ENCODE results near the gene DNM3.
"Not testable (repeated sequence)": the region's sequence is repeated elsewhere in the genome, so short reads cannot be mapped to it uniquely, and the experiment has no call there.

DNM3 gene

GRCh38 chr1:172345077-172345476 lies 503.8 kb downstream of the DNM3 start:
- no peak for DNase-seq

GRCh38 chr1:172347416-172347815 lies 506.1 kb downstream of the DNM3 start:
- no peak for DNase-seq

- no peak for DNase-seq
Measured at GRCh38 chr1:172350856-172351255, 509.6 kb downstream of the DNM3 start.

- DNase-seq: no peak
Measured at GRCh38 chr1:172351346-172351745, 510.0 kb downstream of the DNM3 start.

GRCh38 chr1:172351754-172352161 lies 510.5 kb downstream of the DNM3 start:
- DNase-seq: no peak

GRCh38 chr1:172352435-172352834 lies 511.1 kb downstream of the DNM3 start:
- DNase-seq: no peak

- no peak for DNase-seq
Measured at GRCh38 chr1:172354291-172355274, 513.3 kb downstream of the DNM3 start.

GRCh38 chr1:172356620-172357019 lies 515.3 kb downstream of the DNM3 start:
- no peak for DNase-seq

DNA sequence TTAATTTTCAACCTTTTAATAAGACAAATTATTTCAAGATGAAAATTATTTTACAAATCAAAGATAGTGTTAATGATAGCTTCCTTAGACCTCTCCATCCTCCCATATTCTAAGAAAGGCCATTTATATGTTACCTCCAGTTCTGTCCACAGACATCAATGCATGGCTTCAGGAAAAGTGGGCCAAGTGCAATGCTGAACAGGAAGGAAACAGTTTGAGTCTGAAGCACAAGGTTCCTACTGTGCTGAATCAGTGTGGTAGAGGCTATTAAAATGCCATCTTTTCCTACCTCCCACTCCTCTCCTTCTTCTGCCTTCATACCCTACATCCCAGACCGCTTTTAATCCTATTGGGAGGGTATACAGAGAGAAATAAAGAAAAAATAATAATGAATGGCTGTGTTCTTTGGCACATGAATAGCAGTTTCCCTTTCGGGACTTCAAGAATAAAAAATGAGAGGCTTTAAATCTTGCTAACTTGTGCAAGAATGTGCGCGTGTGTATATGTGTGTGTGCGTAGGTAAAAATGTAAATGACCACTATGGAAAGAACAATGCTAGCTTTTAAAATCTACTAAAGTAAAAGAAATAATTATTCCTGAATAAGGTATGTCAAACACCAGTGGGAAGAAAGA lies 516.6 kb downstream of the DNM3 start:
- no peak for DNase-seq

DNA sequence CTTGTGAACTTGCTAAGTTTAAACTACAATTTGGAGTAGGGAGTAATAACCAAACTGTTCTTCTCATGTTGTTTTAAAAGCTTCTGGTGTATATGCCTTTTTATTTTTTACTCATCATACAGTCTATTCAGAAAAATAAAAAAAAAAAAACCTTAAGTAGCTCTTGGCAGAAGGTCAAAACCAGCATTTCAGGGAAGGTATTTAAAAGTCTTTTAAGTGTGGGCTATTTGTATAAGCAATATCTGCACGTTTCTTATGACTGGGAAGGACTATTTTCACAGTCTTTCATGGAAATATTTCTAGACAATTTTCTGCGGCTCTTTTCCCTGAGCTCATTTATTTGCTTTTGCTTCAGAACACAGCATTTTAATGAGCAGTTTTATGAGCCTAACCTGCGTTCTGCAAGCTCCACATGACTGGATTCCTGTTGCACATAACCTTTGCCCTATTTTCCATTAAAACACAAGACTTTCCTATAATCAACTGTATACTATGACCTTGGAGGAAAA lies 518.2 kb downstream of the DNM3 start:
- no peak for DNase-seq

DNA sequence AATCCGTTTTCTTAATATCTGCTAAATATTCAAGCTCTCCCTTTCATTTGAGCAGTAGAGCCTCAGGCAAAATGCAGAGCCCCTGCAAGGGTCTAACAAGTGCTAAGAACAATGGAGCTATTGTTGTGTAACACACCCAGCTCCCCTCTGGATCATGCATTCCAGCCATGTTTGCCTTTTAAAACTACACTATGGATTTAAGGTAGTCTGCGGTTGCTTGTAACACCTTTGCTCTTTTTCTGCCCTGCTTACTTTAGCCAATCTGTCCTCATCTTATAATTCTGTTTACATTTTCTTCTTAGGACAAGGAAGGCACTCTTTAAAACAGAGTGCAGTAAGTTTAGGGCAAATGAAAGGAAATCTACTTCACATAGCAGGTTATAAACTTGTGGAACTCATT lies 519.2 kb downstream of the DNM3 start:
- DNase-seq: no peak

DNA sequence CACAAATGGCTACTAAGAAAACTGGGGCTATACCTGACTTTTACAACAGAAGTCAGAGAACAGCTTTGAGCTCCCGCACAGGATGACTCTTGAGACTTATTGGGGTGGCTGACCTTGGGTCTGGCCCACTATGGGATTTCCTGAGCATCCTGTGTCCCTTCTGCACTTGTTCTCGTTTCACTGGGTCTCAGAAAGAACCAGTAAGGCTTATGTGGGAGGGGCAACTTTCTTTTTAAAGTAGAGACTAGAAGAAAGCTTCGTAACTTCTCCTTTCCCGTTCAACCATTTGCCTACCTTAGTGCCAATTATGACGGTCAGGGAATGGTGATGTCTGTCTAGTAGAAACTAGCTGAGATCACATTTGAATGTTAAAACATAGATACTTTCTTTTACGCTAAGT lies 519.7 kb downstream of the DNM3 start:
- no peak for DNase-seq

- DNase-seq: no peak
Measured at GRCh38 chr1:172363852-172364251, 522.6 kb downstream of the DNM3 start.

- not testable (repeated sequence) for DNase-seq
Measured at GRCh38 chr1:172371646-172372045, 530.3 kb downstream of the DNM3 start.

GRCh38 chr1:172373864-172374263 lies 532.6 kb downstream of the DNM3 start:
- DNase-seq: no peak

DNA sequence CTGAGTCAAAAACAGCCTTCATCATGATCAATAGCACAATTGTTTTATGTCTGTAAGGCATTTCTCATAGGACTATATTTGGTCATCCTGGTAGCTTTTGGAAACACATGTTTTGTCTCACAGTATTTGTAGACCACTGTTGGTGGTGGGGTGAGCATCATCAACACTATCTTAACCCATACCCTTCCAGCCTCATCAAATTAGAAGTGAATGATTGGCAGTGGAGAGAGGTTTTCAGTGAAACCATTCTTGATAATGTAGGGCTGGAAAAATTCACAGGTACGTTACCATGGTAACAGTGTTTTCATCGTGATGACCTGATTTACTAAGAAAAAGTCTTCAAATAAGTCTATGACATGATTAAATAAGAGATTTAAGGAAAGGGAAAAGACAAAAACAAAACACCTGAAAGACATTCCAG lies 533.9 kb downstream of the DNM3 start:
- no peak for DNase-seq

GRCh38 chr1:172376431-172376830 lies 535.1 kb downstream of the DNM3 start:
- DNase-seq: no peak

GRCh38 chr1:172377565-172377964 lies 536.3 kb downstream of the DNM3 start:
- no peak for DNase-seq

- no peak for DNase-seq
Measured at GRCh38 chr1:172378109-172378760, 536.9 kb downstream of the DNM3 start.

- DNase-seq: no peak
Measured at GRCh38 chr1:172380441-172381244, 539.3 kb downstream of the DNM3 start.

- DNase-seq: no peak
Measured at GRCh38 chr1:172381946-172382345, 540.6 kb downstream of the DNM3 start.

DNA sequence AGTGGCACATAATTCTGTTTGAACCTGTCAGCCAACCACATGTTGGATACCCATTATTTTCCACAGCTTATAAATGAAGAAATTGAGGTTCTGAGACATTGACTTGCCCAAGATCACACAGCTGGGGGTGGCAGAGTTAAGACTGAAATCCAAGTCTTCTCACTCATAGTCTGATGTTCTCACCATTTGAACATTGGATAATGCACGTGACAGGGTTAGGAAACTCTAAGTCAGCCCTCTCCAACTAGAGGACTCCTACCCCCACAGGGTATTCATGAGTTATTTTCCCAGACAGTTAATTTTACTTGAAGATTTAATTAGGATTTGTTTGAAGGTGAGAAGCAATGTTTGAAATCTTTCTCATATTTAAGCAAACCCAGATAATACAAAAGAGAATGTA lies 541.1 kb downstream of the DNM3 start:
- no peak for DNase-seq

DNA sequence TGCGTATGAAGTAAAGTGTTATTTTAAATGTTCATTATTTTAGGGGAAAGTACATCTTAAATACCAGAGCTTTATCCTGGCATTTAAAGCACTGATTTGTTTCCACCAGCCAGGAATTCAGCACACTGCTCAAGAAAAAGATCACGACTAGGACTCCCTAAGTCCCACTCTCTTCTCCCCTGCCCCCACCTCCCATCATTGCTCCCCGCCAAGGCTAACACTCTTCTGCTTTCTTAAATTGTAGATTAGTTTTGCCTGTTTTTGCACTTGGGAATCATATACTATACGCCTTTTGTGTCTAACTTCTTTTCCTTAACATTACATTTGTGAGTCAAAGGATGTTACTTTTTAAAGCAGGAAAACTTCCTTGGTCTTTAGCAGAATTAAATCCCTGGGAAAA lies 541.7 kb downstream of the DNM3 start:
- no peak for DNase-seq

Data from NCI-H1930 (cell line).